Body of pancreas (tissue), 4 donors: Measurements from ENCODE around the gene CRACR2A. TPM values are rescaled to one million over a fixed set of nuclear protein-coding genes. Genes with fewer than 3 reads are reported as not detected.

Experiments used
- ATAC-seq: fragments of 150-250 bp; one replicate; pipeline ENCODE4 v1.9.1; 2016
- DNase-seq, 4 donors: peaks; one replicate each; pipeline ENCODE4 v3.0.0-alpha.2; 2019
- H3K27ac ChIP-seq, 4 donors: fragments of 200-600 bp; sonication (generic); 1 replicate in 3 of 4; 2 replicates in 1 of 4; pipeline versions ENCODE4 v1.5.1 to v1.6.1; 2016 to 2019; ENCODE audit warnings: mild to moderate bottlenecking in 1 of 4, mixed read lengths in 1 of 4, moderate library complexity in 1 of 4
- H3K27me3 ChIP-seq, 2 donors: fragments of 200-600 bp; sonication (generic); one replicate each; pipeline ENCODE4 v1.6.0; 2016; ENCODE audit warnings: mild to moderate bottlenecking in 1 of 2
- H3K36me3 ChIP-seq, 2 donors: fragments of 200-600 bp; sonication (generic); replicated peaks in 1 of 2; 2 replicates each; pipeline ENCODE4 v1.5.1; 2016; ENCODE audit warnings: low read depth in 2 of 2; ENCODE audit not compliant: insufficient read depth in 1 of 2
- H3K4me1 ChIP-seq: fragments of 200-600 bp; sonication (generic); one replicate; pipeline ENCODE4 v1.6.0; 2016
- H3K4me3 ChIP-seq, 2 donors: fragments of 200-600 bp; sonication (generic); 1 replicate in 1 of 2; 2 replicates in 1 of 2; pipeline ENCODE4 v1.5.1; 2016 to 2019
- H3K9me3 ChIP-seq, 3 donors: fragments of 200-600 bp; sonication (generic); 1 replicate in 2 of 3; 2 replicates in 1 of 3; pipeline ENCODE4 v1.5.1; 2016
- CTCF ChIP-seq, 7 experiments: fragments of 450-650 bp in 4 of 7; fragments of 200-600 bp in 3 of 7; sonication (generic) in 3 of 7; IDR thresholded peaks; one replicate each; pipeline ENCODE4 v1.5.1; 2016 to 2019; ENCODE audit warnings: antibody characterized with exemption in 7 of 7
- POLR2A ChIP-seq, 3 donors: fragments of 450-650 bp; IDR thresholded peaks; one replicate each; pipeline ENCODE4 v1.6.1; 2016; ENCODE audit warnings: antibody characterized with exemption in 3 of 3, mild to moderate bottlenecking in 2 of 3
- WGBS, 2 donors: methylation state at CpG; one replicate each; pipeline ENCODE4 v1.1.5; 2017; 5-methylcytosine and 5-hydroxymethylcytosine counted together
- intact Hi-C: fragments of 100-400 bp; cut with DNase I; formaldehyde crosslinking; loops from one replicate; pipeline ENCODE4 v1.15.1; 2023
- total RNA-seq, 2 donors: library from RNA; depleted of rRNA; stranded (reverse); fragments of >200 nt; gene quantifications; one replicate each; pipeline ENCODE4 v1.1.0, GENCODE V29; 2016

Gene CRACR2A
- total RNA-seq, 2 donors from 2014 or later: 7.0 to 13.8 TPM

DNA sequence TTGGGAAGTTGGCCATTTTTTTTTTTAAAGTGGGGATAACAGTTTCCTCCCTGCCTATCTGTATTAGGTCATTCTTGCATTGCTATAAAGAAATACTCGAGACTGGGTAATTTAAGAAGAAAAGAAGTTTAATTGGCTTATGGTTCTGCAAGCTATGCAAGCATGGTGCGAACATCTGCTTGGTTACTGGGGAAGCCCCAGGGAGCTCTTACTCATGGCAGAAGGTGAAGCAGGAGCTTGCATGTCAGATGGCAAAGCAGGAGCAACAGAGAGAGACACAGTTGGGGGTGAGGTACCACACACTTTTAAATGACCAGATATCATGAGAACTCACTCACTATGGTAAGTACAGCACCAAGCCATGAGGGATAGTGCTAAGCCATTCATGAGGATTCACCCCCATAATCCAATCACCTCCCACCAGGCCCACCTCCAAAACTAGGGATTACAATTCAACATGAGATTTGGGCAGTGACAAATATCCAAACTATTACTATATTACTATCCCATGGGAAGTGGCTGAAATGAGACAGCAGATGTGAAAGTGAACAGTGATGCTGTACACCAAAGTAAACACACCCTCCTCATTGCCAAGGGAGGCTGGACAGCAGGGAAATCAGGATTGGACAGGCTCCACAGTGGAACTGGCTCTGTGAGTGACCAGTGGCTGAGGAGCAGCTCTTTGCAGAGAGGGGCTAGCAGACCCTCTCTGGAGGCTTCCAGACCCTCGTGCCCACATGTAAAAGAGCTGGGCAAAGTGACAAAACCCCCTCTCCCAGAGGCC is 40.5 kb downstream of the CRACR2A start:
- no peaks in the 10 kb centered on the region for H3K36me3 ChIP-seq
- H3K4me3 ChIP-seq: no peak overlapping the region
- 69 to 70% methylated on average over 3 of the region's 3 CpGs for WGBS, 2 donors
- TF ChIP-seq POLR2A (IDR thresholded peaks at IDR 0.05): no peak
- no peak for TF ChIP-seq CTCF (IDR thresholded peaks at IDR 0.05)
- no peaks in the 10 kb centered on the region for H3K4me1 ChIP-seq
- H3K9me3 ChIP-seq: no peaks in the 10 kb centered on the region
- DNase-seq: no peak
- ATAC-seq: no peak
- H3K27ac ChIP-seq: no peak overlapping the region
- intact Hi-C loops: no loop called here
- H3K27me3 ChIP-seq: no peaks in the 10 kb centered on the region

DNA sequence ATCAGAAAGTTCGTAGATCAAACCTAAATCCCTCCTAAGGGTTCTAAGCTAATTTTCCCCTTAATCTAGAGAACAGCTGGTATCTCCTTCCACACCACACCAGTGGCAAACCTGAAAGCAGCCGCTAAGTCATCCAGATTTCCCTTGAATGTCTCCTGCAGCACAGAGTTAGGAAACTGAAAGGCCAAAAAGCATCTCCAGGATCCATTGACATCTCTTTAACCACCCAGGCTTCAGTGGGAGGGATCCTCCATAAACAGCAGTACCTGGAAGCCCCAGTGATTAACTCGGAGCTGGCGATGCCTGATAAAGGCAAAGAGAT is 47.6 kb downstream of the CRACR2A start:
- DNase-seq (no peak), ATAC-seq (no peak)
- TF ChIP-seq POLR2A (IDR thresholded peaks at IDR 0.05) (no peak), CTCF (IDR thresholded peaks at IDR 0.05) (no peak)
- H3K27ac ChIP-seq: no peak overlapping the region
- 86 to 98% methylated on average over 4 of the region's 4 CpGs for WGBS, 2 donors
- no peaks in the 10 kb centered on the region for H3K27me3 ChIP-seq
- no peaks in the 10 kb centered on the region for H3K4me1 ChIP-seq
- H3K9me3 ChIP-seq: no peaks in the 10 kb centered on the region
- no peak overlapping the region for H3K4me3 ChIP-seq
- intact Hi-C loops: no loop called here
- no peaks in the 10 kb centered on the region for H3K36me3 ChIP-seq

- TF ChIP-seq CTCF (IDR thresholded peaks at IDR 0.05) (no peak), POLR2A (IDR thresholded peaks at IDR 0.05) (no peak)
- Histone ChIP-seq H3K36me3 (no peaks in the 10 kb centered on the region), H3K9me3 (no peaks in the 10 kb centered on the region), H3K27ac (no peak overlapping the region), H3K27me3 (no peaks in the 10 kb centered on the region), H3K4me1 (no peaks in the 10 kb centered on the region), H3K4me3 (no peak overlapping the region)
- DNase-seq (no peak), ATAC-seq (no peak)
- WGBS, 2 donors: 50 to 60% methylated on average over 4 of the region's 4 CpGs
- intact Hi-C loops: no loop called here
Observed at GRCh38 chr12:3704512-3705353, 48.2 kb downstream of the CRACR2A start.

- H3K27me3 ChIP-seq: no peaks in the 10 kb centered on the region
- no peaks in the 10 kb centered on the region for H3K9me3 ChIP-seq
- 93 to 96% methylated on average over 1 of the region's 1 CpG for whole genome bisulfite sequencing, 2 donors
- intact Hi-C loops: no loop called here
- ATAC-seq (no peak), DNase-seq (no peak)
- no peak overlapping the region for H3K4me3 ChIP-seq
- TF ChIP-seq CTCF (IDR thresholded peaks at IDR 0.05) (no peak), POLR2A (IDR thresholded peaks at IDR 0.05) (no peak)
- no peaks in the 10 kb centered on the region for H3K36me3 ChIP-seq
- no peaks in the 10 kb centered on the region for H3K4me1 ChIP-seq
- H3K27ac ChIP-seq: no peak overlapping the region
Observed at GRCh38 chr12:3700861-3701260, 52.0 kb downstream of the CRACR2A start.
